ENCODE data around the gene ASIC2.

ASIC2 gene

GRCh38 chr17:33242375-33243124 is 50.5 kb downstream of the ASIC2 start:
- no peak for DNase-seq

GRCh38 chr17:33241390-33241789 is 51.7 kb downstream of the ASIC2 start:
- no peak for DNase-seq

GRCh38 chr17:33240362-33240761 is 52.7 kb downstream of the ASIC2 start:
- no peak for DNase-seq

- no peak for DNase-seq
Measured at GRCh38 chr17:33239702-33240101, 53.4 kb downstream of the ASIC2 start.

- no peak for DNase-seq
Measured at GRCh38 chr17:33234930-33235685, 58.0 kb downstream of the ASIC2 start.

- no peak for DNase-seq
Measured at GRCh38 chr17:33234233-33234632, 58.9 kb downstream of the ASIC2 start.

GRCh38 chr17:33233811-33234177 is 59.3 kb downstream of the ASIC2 start:
- DNase-seq: no peak

GRCh38 chr17:33229499-33229898 is 63.6 kb downstream of the ASIC2 start:
- no peak for DNase-seq

- DNase-seq: no peak
Measured at GRCh38 chr17:33229028-33229427, 64.1 kb downstream of the ASIC2 start.

- no peak for DNase-seq
Measured at GRCh38 chr17:33228548-33228947, 64.5 kb downstream of the ASIC2 start.

- no peak for DNase-seq
Measured at GRCh38 chr17:33227911-33228310, 65.2 kb downstream of the ASIC2 start.

- no peak for DNase-seq
Measured at GRCh38 chr17:33225994-33226393, 67.1 kb downstream of the ASIC2 start.

- no peak for DNase-seq
Measured at GRCh38 chr17:33225509-33225908, 67.6 kb downstream of the ASIC2 start.

- no peak for DNase-seq
Measured at GRCh38 chr17:33220036-33220435, 73.1 kb downstream of the ASIC2 start.

- DNase-seq: no peak
Measured at GRCh38 chr17:33218698-33219601, 74.1 kb downstream of the ASIC2 start.

GRCh38 chr17:33217891-33218290 is 75.2 kb downstream of the ASIC2 start:
- no peak for DNase-seq

- DNase-seq: no peak
Measured at GRCh38 chr17:33214996-33215395, 78.1 kb downstream of the ASIC2 start.

GRCh38 chr17:33210285-33210684 is 82.8 kb downstream of the ASIC2 start:
- DNase-seq: no peak

GRCh38 chr17:33209671-33210070 is 83.4 kb downstream of the ASIC2 start:
- no peak for DNase-seq

GRCh38 chr17:33207231-33207630 is 85.9 kb downstream of the ASIC2 start:
- no peak for DNase-seq

GRCh38 chr17:33205552-33205951 is 87.5 kb downstream of the ASIC2 start:
- no peak for DNase-seq

GRCh38 chr17:33204701-33205100 is 88.4 kb downstream of the ASIC2 start:
- no peak for DNase-seq

- no peak for DNase-seq
Measured at GRCh38 chr17:33204156-33204555, 88.9 kb downstream of the ASIC2 start.

All from NK-92 treated with Interleukin-12 subunit alpha and Interleukin-12 subunit beta, amount 100 ng/mL, for 24 hours (cell line).